ENCODE data around the gene PRSS3.

Gene PRSS3

GRCh38 chr9:33817327-33818166 lies 22.2 kb downstream of the PRSS3 start:
- Histone ChIP-seq H3K27ac (peak overlapping the region; percentile 79), H3K9ac (peak overlapping the region; percentile 89), H3K79me2 (peaks cover 8% of the 10 kb centered on the region), H3K9me3 (ENCODE audit: control insufficient read depth, low read length) (no peaks in the 10 kb centered on the region), H2AFZ (peak overlapping the region; percentile 77), H3K4me1 (peaks cover 2% of the 10 kb centered on the region), H3K27me3 (ENCODE audit: control insufficient read depth, insufficient read depth, low read length) (no peaks in the 10 kb centered on the region), H3K4me2 (ENCODE audit: low read length) (peak overlapping the region; percentile 90), H3K4me3 (ENCODE audit: low read depth, low read length) (peak overlapping the region; percentile 82), H3K36me3 (ENCODE audit: control insufficient read depth, insufficient read depth, low read length) (no peaks in the 10 kb centered on the region)
- TF ChIP-seq CTCF (IDR thresholded peaks at IDR 0.05), result no peak

- no peak for TF ChIP-seq CTCF (IDR thresholded peaks at IDR 0.05)
- Histone ChIP-seq H3K4me2 (ENCODE audit: low read length) (peak overlapping the region; percentile 90), H3K36me3 (ENCODE audit: control insufficient read depth, insufficient read depth, low read length) (no peaks in the 10 kb centered on the region), H3K79me2 (peaks cover 12% of the 10 kb centered on the region), H3K9ac (no peak overlapping the region), H3K4me1 (peaks cover 2% of the 10 kb centered on the region), H3K27me3 (ENCODE audit: control insufficient read depth, insufficient read depth, low read length) (no peaks in the 10 kb centered on the region), H3K27ac (no peak overlapping the region), H3K9me3 (ENCODE audit: control insufficient read depth, low read length) (no peaks in the 10 kb centered on the region), H2AFZ (no peak overlapping the region), H3K4me3 (ENCODE audit: low read depth, low read length) (peak overlapping the region; percentile 82)
These were observed 22.9 kb downstream of the PRSS3 start for GRCh38 chr9:33818167-33818846.

GRCh38 chr9:33818847-33819500 lies 23.6 kb downstream of the PRSS3 start:
- peak overlapping the region; percentile 82 for H3K4me3 ChIP-seq (ENCODE audit: low read depth, low read length)
- H3K9ac ChIP-seq, result no peak overlapping the region
- peaks cover 15% of the 10 kb centered on the region for H3K79me2 ChIP-seq
- no peaks in the 10 kb centered on the region for H3K36me3 ChIP-seq (ENCODE audit: control insufficient read depth, insufficient read depth, low read length)
- no peaks in the 10 kb centered on the region for H3K27me3 ChIP-seq (ENCODE audit: control insufficient read depth, insufficient read depth, low read length)
- no peak for TF ChIP-seq CTCF (IDR thresholded peaks at IDR 0.05)
- no peaks in the 10 kb centered on the region for H3K9me3 ChIP-seq (ENCODE audit: control insufficient read depth, low read length)
- peak overlapping the region; percentile 90 for H3K4me2 ChIP-seq (ENCODE audit: low read length)
- no peak overlapping the region for H3K27ac ChIP-seq
- no peak overlapping the region for H2AFZ ChIP-seq
- peaks cover 2% of the 10 kb centered on the region for H3K4me1 ChIP-seq

- Histone ChIP-seq H3K4me3 (ENCODE audit: low read depth, low read length) (no peak overlapping the region), H3K4me2 (ENCODE audit: low read length) (no peak overlapping the region), H3K27me3 (ENCODE audit: control insufficient read depth, insufficient read depth, low read length) (no peaks in the 10 kb centered on the region), H3K79me2 (peaks cover 25% of the 10 kb centered on the region), H3K9me3 (ENCODE audit: control insufficient read depth, low read length) (no peaks in the 10 kb centered on the region), H2AFZ (no peak overlapping the region), H3K36me3 (ENCODE audit: control insufficient read depth, insufficient read depth, low read length) (no peaks in the 10 kb centered on the region), H3K4me1 (peaks cover 2% of the 10 kb centered on the region), H3K9ac (no peak overlapping the region), H3K27ac (no peak overlapping the region)
- no peak for TF ChIP-seq CTCF (IDR thresholded peaks at IDR 0.05)
These were observed 24.9 kb downstream of the PRSS3 start for GRCh38 chr9:33820231-33820745.

Measured in parathyroid adenoma (tissue), 2 donors.